Stimulated activated CD8-positive, alpha-beta memory T cell treated with anti-CD3 and anti-CD28 coated beads, Interleukin-12 subunit alpha, Interleukin-12 subunit beta, amount 100 ng/mL, for 1 hour (primary cell): ENCODE data around the gene AMZ2.
"Not testable (repeated sequence)": the region's sequence is repeated elsewhere in the genome, so short reads cannot be mapped to it uniquely, and the experiment has no call there.

ENCODE experiments used
- DNase-seq: peaks from one replicate; pipeline ENCODE4 v3.0.0-alpha.2; 2020; ENCODE audit warnings: low read depth

AMZ2 gene

DNA sequence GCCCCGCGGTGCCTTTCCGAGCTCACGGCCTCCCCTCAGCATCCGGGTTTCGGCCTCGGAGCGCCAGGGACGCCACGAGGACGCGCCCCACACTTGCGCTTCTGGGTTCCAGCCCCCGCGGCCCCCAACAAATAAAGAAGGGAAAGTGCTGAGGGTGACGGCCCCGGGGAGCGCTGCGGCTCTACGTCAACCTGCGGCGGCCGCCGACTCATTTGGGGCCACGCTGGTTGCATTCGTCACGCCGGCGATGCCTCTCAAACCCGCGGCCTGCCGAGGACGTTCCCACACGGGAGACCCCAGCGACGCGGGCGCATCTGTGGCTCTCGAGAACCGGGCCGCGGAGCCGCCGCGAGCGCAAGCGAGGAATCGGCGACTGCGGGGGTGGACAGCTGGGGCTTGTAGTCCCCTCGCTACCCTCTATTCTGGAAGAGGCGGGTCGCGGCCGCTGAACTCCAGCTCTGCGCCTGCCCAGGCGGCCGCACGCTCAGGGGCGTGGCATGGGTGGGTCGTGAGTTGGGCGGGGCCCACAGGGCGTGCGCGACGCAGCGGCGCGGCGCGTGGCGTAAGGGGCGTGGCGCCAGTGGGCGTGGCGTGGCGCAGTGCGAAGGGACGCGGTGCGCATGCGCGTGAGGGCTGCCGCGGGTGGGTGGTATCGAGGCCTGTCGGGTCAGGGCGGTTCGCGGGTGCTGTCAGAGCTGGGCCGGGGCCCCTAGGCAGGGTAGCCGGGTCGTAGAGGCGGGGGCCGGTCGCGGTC is at the start of gene AMZ2:
AMZ2 (plus strand) TSS at position 599 of the 754 bp plus-strand sequence. CDS start 2,145 bp downstream, outside the sequence.
- peak; percentile 98 for DNase-seq

GRCh38 chr17:68198931-68199836 is 48.7 kb upstream of the AMZ2 start:
- no peak for DNase-seq

DNA sequence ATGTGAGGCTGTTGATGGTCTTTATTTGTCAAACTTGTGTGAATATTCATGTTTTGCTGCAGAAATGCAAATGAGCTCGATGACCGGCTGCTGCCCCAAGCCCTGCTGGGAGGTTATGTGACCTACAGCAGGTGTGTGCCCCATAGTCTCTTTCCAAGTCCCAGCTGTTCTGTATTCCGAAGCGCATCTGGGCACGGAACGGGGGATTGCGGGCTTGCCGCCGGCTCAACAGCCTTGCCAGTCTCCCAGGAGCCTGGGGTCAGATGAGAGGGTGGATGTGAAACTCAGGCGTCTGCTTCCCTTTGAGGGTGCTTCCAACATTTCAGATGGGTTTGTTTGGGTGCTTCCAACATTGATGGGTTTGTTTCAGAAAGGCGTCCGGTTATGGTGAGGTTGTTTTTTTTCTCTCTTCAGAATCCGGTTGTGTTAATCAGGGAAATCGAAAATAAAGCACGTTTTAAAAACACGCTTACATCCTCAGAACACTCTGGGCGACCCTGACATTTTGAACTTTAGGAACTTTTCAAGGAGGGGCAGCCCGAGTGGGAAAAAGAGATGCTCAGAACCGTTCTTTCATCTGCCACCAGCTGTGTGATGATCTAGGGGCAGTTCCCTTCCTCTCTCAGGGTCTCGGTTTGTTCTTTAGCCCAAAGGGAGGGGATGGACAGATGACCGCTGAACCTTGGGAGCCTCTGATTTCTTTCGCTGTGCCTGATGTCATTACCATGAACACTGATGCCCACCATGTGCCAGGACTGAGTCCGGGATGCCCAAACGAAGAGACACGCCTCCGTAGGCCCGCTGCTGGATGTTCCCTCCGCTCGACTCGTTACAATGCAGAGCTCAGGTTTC is 47.8 kb upstream of the AMZ2 start:
- no peak for DNase-seq

GRCh38 chr17:68200689-68201417 is 47.0 kb upstream of the AMZ2 start:
- peak; percentile 61 for DNase-seq

DNA sequence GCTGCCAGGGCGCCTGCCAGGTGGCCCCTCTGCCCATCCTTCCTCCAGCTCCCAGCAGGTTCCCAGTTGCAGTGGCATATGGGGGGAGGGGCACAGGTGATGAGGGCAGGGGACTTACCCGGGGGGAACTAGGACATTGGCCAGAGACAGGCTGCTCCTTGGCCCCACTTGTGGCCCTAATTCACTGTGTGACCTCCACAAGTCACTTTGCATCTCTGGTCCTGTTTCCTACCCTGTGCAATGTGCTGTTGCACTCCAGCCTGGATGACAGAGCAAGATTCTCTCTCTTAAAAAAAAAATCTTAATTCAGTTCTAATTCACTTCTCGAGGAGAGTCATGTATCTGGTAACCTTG is 46.4 kb upstream of the AMZ2 start:
- not testable (repeated sequence) for DNase-seq

- DNase-seq, result not testable (repeated sequence)
Measured at GRCh38 chr17:68202321-68202720, 45.5 kb upstream of the AMZ2 start.

DNA sequence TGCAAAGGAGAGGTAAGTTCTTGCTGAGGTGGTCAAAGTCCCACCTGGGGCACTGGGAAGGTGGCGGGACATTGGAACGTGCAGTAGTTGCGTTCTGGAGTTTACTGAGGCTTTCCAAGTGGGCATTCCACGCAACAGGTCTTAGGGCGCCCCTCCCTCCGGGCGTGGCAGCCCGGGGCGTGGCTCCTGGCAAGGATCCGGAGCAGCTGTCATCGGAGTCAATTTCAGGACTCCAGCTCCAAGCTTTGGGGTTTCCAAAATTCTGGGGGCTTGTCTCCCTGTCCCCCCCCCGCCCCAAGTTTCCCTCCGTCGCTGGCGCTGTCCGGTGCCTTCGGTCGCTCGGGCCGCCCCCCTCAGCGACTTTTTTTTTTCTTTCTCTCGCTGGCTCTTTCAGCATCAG is 43.1 kb upstream of the AMZ2 start:
- DNase-seq, result no peak

GRCh38 chr17:68205251-68205807 is 42.5 kb upstream of the AMZ2 start:
- peak; percentile 88 for DNase-seq

DNA sequence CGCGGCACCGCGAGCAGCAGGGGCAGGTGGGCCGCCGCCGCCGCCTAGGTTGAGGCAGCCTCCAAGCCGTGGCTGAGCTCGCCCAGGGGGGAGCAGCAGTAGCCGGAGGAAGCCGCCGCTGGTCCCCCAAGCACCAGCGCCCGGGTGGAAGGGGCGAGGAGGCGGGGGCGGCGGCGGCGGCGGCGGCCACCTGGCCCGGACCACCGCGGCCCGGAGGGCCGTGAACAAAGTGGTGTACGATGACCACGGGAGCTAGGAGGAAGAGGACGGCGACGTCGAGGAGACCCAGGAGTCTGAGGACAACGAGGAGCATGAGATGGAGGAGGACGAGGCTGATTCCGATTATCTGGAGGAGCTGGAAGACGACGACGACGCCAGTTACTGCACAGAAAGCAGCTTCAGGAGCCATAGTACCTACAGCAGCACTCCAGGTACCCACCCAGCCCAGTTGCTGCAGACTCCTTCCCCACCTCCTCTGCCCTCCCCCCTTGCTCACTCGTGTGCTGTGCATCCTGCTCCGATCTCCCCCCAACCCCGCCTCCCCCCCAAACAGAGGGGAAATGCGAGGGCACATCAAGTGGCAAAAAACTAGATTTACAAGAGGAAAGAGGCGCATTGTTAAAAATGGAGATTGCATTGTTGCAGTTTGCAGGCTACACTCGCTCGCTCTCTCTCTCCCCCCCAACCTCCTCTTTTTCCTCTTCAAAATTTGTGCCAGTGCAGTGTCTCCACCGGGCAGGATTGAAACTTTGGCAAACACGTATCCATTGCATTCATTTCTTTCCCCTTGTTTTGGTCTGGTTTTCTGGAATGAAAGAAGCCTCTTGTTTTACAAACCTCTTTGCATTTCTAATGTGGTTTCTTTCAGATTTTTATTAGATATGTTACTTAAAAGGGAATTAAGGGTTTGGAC is 41.8 kb upstream of the AMZ2 start:
- DNase-seq, result no peak

GRCh38 chr17:68207651-68208253 is 40.1 kb upstream of the AMZ2 start:
- DNase-seq, result no peak

DNA sequence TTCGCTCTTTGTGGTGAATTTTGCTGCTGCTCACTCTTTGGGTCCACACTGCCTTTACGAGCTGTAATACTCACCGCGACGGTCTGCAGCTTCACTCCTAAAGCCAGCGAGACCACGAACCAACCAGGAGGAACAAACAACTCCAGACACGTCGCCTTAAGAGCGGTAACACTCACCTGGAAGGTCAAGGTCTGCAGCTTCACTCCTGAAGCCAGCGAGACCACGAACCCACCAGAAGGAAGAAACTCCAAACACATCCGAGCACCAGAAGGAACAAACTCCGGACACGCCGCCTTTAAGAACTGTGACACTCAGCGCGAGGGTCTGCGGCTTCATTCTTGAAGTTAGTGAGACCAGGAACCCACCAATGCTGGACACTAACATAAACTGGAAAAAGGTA is 39.2 kb upstream of the AMZ2 start:
- not testable (repeated sequence) for DNase-seq

DNA sequence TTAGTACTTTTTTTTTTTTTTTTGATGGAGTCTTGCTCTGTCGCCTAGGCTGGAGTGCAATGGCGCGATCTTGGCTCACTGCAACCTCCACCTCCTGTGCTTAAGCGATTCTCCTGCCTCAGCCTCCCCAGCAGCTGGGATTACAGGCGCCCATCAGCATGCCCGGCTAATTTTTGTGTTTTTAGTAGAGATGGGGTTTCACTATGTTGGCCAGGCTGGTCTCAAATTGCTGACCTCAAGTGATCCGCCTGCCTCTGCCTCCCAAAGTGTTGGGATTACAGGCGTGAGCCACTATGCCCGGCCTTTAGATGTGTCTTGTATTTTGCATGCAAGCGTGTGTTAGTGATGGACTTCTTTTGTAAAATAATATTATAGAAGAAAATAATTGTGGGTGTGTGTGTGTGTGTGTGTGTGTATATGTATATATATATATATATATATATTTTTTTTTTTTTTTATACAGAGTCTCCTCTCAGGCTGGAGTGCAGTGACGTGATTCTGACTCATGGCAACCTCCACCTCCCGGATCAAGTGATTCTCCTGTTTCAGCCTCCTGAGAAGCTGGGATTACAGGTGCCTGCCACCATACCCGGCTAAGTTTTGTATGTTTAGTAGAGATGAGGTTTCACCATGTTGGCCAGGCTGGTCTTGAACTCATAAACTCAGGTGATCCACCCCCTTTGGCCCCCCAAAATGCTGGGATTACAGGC is 38.5 kb upstream of the AMZ2 start:
- DNase-seq, result not testable (repeated sequence)

DNA sequence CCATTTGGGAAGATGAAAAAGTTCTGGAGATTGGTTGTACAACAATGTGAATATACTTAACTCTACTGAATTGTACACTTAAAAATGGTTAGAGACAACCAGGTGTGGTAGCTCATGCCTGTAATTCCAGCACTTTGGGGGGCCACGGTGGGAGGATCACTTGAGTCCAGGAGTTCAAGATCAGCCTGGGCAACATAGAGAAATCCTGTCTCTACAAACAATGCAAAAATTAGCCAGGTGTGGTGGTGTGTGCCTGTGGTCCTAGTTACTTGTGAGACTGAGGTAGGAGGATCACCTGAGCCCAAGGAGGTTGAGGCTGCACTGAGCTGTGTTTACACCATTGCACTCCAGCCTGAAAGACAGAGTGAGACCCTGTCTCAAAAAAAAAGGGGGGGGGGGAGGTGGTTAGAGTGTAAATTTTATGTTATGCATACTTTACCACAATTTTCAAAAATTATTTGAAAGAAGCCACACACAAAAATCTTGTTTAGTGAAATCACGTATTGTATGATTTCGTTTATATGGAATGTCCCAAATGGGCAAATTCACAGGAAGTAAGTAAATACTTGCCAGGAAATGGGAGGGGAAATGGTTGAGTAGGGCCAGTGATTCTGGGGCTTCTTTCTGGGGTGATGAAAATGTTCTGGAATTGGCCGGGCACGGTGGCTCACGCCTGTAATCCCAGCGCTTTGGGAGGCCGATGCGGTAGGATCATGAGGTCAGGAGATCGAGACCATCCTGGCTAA is 37.1 kb upstream of the AMZ2 start:
- no peak for DNase-seq

GRCh38 chr17:68213428-68214411 is 34.1 kb upstream of the AMZ2 start:
- not testable (repeated sequence) for DNase-seq

DNA sequence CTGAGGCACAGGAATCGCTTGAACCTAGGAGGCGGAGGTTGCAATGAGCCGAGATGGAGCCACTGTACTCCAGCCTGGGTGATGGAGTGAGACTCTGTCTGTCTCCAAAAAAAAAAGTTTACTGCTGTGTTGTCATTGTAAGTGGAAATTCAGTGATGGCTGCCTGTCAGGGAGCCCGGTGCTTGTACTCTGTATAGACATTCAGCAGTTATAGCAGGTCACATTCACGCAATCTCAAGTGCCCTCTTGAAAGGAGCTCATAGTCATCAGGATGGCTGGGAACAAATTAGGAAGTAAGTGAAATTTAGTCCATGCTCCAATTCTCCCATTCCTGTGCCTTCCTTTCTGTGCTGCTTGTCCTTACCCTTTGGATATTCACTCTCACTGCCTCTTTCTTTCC is 32.4 kb upstream of the AMZ2 start:
- not testable (repeated sequence) for DNase-seq

DNA sequence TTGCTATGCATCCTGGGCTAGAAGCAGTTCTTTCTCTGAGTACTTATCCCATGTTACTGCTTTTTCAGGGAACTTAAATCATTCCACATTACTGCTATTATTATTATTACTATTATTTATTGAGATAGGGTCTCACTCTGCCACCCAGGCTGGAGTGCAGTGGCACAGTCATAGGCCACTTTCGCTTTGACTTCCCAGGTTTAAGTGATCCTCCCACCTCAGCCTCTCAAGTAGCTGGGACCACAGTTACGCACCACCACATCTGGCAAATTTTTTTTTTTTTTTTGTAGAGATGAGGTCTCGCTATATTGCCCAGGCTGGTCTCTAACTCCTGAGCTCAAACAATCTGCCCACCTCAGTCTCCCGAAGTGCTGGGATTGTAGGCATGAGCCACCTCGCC is 28.4 kb upstream of the AMZ2 start:
- DNase-seq, result not testable (repeated sequence)

- DNase-seq, result not testable (repeated sequence)
Measured at GRCh38 chr17:68220186-68220585, 27.7 kb upstream of the AMZ2 start.
